Measurements from ENCODE around the gene LRRTM4. TPM values are rescaled to one million over a fixed set of nuclear protein-coding genes. Genes with fewer than 3 reads are reported as not detected.

Gene LRRTM4
- total RNA-seq, 2 experiments from 2014 or later: not detected

GRCh38 chr2:76895469-76895868 is 626.7 kb downstream of the LRRTM4 start:
- Histone ChIP-seq H2AFZ (ENCODE audit: low read length) (no peak overlapping the region), H3K4me1 (ENCODE audit: insufficient read depth, low read length, poor library complexity, severe bottlenecking) (no peaks in the 10 kb centered on the region), H3K4me2 (ENCODE audit: low read length) (no peak overlapping the region), H3K79me2 (ENCODE audit: insufficient read depth, low read depth, low read length) (no peaks in the 10 kb centered on the region), H3K9me2 (ENCODE audit: insufficient read depth, low read length) (no peaks in the 10 kb centered on the region), H3K36me3 (ENCODE audit: insufficient read depth, low read length) (no peaks in the 10 kb centered on the region), H4K20me1 (ENCODE audit: insufficient read depth, low read length) (no peaks in the 10 kb centered on the region), H3K27ac (ENCODE audit: low read depth, low read length, poor library complexity, severe bottlenecking) (no peak overlapping the region), H3K4me3 (ENCODE audit: low read depth, low read length, poor library complexity, severe bottlenecking) (no peak overlapping the region), H3K9me3 (ENCODE audit: low read length) (no peaks in the 10 kb centered on the region)
- no peak for DNase-seq (ENCODE audit: low spot score)
- intact Hi-C loops (cut with micrococcal nuclease; ENCODE audit: unreplicated experiment): no loop called here
- POLR2A ChIA-PET: no interaction called here
- no TSS peak for BruUV-seq (replicated peaks)
- TF ChIP-seq, protein P1, sequence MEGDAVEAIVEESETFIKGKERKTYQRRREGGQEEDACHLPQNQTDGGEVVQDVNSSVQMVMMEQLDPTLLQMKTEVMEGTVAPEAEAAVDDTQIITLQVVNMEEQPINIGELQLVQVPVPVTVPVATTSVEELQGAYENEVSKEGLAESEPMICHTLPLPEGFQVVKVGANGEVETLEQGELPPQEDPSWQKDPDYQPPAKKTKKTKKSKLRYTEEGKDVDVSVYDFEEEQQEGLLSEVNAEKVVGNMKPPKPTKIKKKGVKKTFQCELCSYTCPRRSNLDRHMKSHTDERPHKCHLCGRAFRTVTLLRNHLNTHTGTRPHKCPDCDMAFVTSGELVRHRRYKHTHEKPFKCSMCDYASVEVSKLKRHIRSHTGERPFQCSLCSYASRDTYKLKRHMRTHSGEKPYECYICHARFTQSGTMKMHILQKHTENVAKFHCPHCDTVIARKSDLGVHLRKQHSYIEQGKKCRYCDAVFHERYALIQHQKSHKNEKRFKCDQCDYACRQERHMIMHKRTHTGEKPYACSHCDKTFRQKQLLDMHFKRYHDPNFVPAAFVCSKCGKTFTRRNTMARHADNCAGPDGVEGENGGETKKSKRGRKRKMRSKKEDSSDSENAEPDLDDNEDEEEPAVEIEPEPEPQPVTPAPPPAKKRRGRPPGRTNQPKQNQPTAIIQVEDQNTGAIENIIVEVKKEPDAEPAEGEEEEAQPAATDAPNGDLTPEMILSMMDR (conservative IDR thresholded peaks at IDR 0.05; ENCODE audit: low read length): no peak
- TF ChIP-seq EZH2phosphoT487 (IDR thresholded peaks at IDR 0.05; ENCODE audit: borderline replicate concordance, low read depth, low read length): no peak
- CTCF ChIA-PET (ENCODE audit: unreplicated experiment): no interaction called here

GRCh38 chr2:76870581-76870980 is 651.6 kb downstream of the LRRTM4 start:
- no peak overlapping the region for H3K4me3 ChIP-seq (ENCODE audit: low read depth, low read length, poor library complexity, severe bottlenecking)
- ChIA-PET POLR2A (no interaction called here), CTCF (ENCODE audit: unreplicated experiment) (no interaction called here)
- H3K4me1 ChIP-seq (ENCODE audit: insufficient read depth, low read length, poor library complexity, severe bottlenecking): no peaks in the 10 kb centered on the region
- no peak overlapping the region for H3K4me2 ChIP-seq (ENCODE audit: low read length)
- no peaks in the 10 kb centered on the region for H4K20me1 ChIP-seq (ENCODE audit: insufficient read depth, low read length)
- BruUV-seq (replicated peaks): no TSS peak
- TF ChIP-seq, protein P1 (conservative IDR thresholded peaks at IDR 0.05; ENCODE audit: low read length): no peak
- TF ChIP-seq EZH2phosphoT487 (IDR thresholded peaks at IDR 0.05; ENCODE audit: borderline replicate concordance, low read depth, low read length): no peak
- H2AFZ ChIP-seq (ENCODE audit: low read length): no peak overlapping the region
- H3K27ac ChIP-seq (ENCODE audit: low read depth, low read length, poor library complexity, severe bottlenecking): no peak overlapping the region
- no peaks in the 10 kb centered on the region for H3K79me2 ChIP-seq (ENCODE audit: insufficient read depth, low read depth, low read length)
- intact Hi-C loops (cut with micrococcal nuclease; ENCODE audit: unreplicated experiment): no loop called here
- no peak for DNase-seq (ENCODE audit: low spot score)
- H3K9me3 ChIP-seq (ENCODE audit: low read length): no peaks in the 10 kb centered on the region
- no peaks in the 10 kb centered on the region for H3K36me3 ChIP-seq (ENCODE audit: insufficient read depth, low read length)
- H3K9me2 ChIP-seq (ENCODE audit: insufficient read depth, low read length): no peaks in the 10 kb centered on the region

DNA sequence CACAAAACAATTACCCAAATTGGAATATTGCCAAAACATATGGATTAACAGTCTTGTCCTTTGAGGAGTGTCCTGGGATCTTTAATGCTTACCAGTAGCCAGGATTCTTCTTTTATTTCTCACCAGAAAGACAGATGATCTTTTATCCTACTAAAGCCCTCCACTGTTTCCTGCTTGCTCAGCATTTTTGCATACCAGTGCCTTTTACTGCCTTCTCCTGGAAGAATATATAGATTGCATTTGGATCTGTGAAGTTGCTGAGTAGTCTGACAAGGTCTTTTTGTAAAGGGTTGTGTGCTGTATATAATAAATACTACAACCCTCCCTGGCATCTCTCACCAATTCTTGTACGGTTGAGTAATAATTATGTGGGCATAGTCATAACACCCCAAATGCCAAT is 652.2 kb downstream of the LRRTM4 start:
- Histone ChIP-seq H3K27ac (ENCODE audit: low read depth, low read length, poor library complexity, severe bottlenecking) (no peak overlapping the region), H3K4me3 (ENCODE audit: low read depth, low read length, poor library complexity, severe bottlenecking) (no peak overlapping the region), H2AFZ (ENCODE audit: low read length) (no peak overlapping the region), H4K20me1 (ENCODE audit: insufficient read depth, low read length) (no peaks in the 10 kb centered on the region), H3K4me2 (ENCODE audit: low read length) (no peak overlapping the region), H3K4me1 (ENCODE audit: insufficient read depth, low read length, poor library complexity, severe bottlenecking) (no peaks in the 10 kb centered on the region), H3K79me2 (ENCODE audit: insufficient read depth, low read depth, low read length) (no peaks in the 10 kb centered on the region), H3K36me3 (ENCODE audit: insufficient read depth, low read length) (no peaks in the 10 kb centered on the region), H3K9me2 (ENCODE audit: insufficient read depth, low read length) (no peaks in the 10 kb centered on the region), H3K9me3 (ENCODE audit: low read length) (no peaks in the 10 kb centered on the region)
- CTCF ChIA-PET (ENCODE audit: unreplicated experiment): no interaction called here
- TF ChIP-seq EZH2phosphoT487 (IDR thresholded peaks at IDR 0.05; ENCODE audit: borderline replicate concordance, low read depth, low read length): no peak
- TF ChIP-seq, protein P1 (conservative IDR thresholded peaks at IDR 0.05; ENCODE audit: low read length): no peak
- DNase-seq (ENCODE audit: low spot score): no peak
- intact Hi-C loops (cut with micrococcal nuclease; ENCODE audit: unreplicated experiment): no loop called here
- BruUV-seq (replicated peaks): no TSS peak
- POLR2A ChIA-PET: interaction anchor here (0.6 kb wide), 1 partner anchor 1503 kb away, joined by 4 read pairs; no protein-coding TSS in a partner anchor
